ENCODE results near the gene SYT13. TPM values are rescaled to one million over a fixed set of nuclear protein-coding genes. Genes with fewer than 3 reads are reported as not detected.

The SYT13 gene
- total and polyA plus RNA-seq, 2 donors (not counting 3 experiments of a cell fraction or from before 2014, with no cell fraction given): not detected

DNA sequence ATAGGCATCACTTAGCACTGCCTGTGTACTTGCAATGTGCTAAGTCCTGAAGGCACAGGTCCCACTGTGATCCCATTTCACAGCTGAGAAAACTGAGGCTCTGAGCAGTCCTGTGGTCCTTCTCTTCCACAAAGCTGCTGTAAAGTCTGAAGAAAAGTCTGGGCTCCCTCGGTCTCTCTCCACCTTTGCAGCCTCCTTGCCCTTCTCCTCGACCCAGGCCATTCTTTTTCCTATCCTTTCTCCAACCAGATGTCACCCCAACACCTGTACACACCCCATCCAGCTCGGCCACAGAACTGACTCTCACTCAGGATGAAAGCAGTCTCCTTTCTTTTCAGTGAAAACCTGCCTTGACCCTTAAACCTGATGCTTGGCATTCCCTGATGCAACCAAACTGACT lies 42.6 kb upstream of the SYT13 start:
- no TSS peak for BruUV-seq (replicated peaks)
- no peaks in the 10 kb centered on the region for H3K9me1 ChIP-seq (replicated peaks; ENCODE audit: control insufficient read depth, extremely low read depth, insufficient read depth, low read length)
- no peak overlapping the region for H3K4me3 ChIP-seq (replicated peaks in 1 of 3; ENCODE audit: insufficient read depth in 1 of 3, low read depth in 1 of 3, low read length in 3 of 3)
- peaks cover 1 to 5% of the 10 kb centered on the region in 2 experiments for H3K27me3 ChIP-seq (ENCODE audit: control insufficient read depth in 2 of 2, insufficient read depth in 2 of 2, low read length in 2 of 2)
- H4K20me1 ChIP-seq (replicated peaks; ENCODE audit: control insufficient read depth, extremely low read depth, insufficient read depth, low read length): no peaks in the 10 kb centered on the region
- H3K79me2 ChIP-seq (ENCODE audit: control insufficient read depth, insufficient read depth, low read length): no peaks in the 10 kb centered on the region
- CTCF ChIA-PET: interaction anchor here (0.9 to 5.3 kb wide), 4 partner anchors 10 to 443 kb away, joined by 3 to 55 read pairs (median 4); no protein-coding TSS in a partner anchor
- POLR2A ChIA-PET: no interaction called here
- H2AFZ ChIP-seq (ENCODE audit: low read depth, low read length): no peak overlapping the region
- H3K9ac ChIP-seq (replicated peaks; ENCODE audit: extremely low read depth, insufficient read depth, low read length): no peak overlapping the region
- H3K36me3 ChIP-seq (ENCODE audit: control insufficient read depth in 2 of 2, extremely low read depth in 1 of 2, insufficient read depth in 2 of 2, low read length in 2 of 2): no peaks in the 10 kb centered on the region
- H3K4me1 ChIP-seq (ENCODE audit: control insufficient read depth, extremely low read depth, insufficient read depth, low read length): peaks cover 10% of the 10 kb centered on the region
- intact Hi-C loops (cut with micrococcal nuclease): no loop called here
- dilution Hi-C loops (cut with MboI; ENCODE audit: extremely low pct_ligation_motif_present, low sequenced_read_pairs): no loop called here
- no peak for FAIRE-seq
- no peak overlapping the region for H3K4me2 ChIP-seq (ENCODE audit: insufficient read depth, low read length)
- H3K27ac ChIP-seq (ENCODE audit: insufficient read depth, low read depth, low read length): no peak overlapping the region
- TF ChIP-seq, protein P1, sequence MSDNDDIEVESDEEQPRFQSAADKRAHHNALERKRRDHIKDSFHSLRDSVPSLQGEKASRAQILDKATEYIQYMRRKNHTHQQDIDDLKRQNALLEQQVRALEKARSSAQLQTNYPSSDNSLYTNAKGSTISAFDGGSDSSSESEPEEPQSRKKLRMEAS (IDR thresholded peaks at IDR 0.05; ENCODE audit: insufficient read depth, insufficient read length): no peak
- TF ChIP-seq, protein P2, sequence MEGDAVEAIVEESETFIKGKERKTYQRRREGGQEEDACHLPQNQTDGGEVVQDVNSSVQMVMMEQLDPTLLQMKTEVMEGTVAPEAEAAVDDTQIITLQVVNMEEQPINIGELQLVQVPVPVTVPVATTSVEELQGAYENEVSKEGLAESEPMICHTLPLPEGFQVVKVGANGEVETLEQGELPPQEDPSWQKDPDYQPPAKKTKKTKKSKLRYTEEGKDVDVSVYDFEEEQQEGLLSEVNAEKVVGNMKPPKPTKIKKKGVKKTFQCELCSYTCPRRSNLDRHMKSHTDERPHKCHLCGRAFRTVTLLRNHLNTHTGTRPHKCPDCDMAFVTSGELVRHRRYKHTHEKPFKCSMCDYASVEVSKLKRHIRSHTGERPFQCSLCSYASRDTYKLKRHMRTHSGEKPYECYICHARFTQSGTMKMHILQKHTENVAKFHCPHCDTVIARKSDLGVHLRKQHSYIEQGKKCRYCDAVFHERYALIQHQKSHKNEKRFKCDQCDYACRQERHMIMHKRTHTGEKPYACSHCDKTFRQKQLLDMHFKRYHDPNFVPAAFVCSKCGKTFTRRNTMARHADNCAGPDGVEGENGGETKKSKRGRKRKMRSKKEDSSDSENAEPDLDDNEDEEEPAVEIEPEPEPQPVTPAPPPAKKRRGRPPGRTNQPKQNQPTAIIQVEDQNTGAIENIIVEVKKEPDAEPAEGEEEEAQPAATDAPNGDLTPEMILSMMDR (IDR thresholded peaks at IDR 0.05; ENCODE audit: extremely low read depth in 1 of 2, insufficient read depth in 1 of 2, low read depth in 1 of 2, low read length in 2 of 2): no peak
- no peak for TF ChIP-seq POLR2A (IDR thresholded peaks at IDR 0.05; ENCODE audit: low read depth, low read length)
- TF ChIP-seq POLR2AphosphoS5 (IDR thresholded peaks at IDR 0.05; ENCODE audit: insufficient read depth, low read depth, low read length): no peak
- no peak for TF ChIP-seq FOS (IDR thresholded peaks at IDR 0.05; ENCODE audit: borderline replicate concordance, insufficient read depth, low read length)
- TF ChIP-seq EZH2 (IDR thresholded peaks at IDR 0.05; ENCODE audit: borderline replicate concordance, low read depth, low read length, severe bottlenecking): no peak
- no peak for TF ChIP-seq GATA2 (IDR thresholded peaks at IDR 0.05; ENCODE audit: insufficient read depth, insufficient read length, low read depth, low read length)
- no peak for TF ChIP-seq JUN (IDR thresholded peaks at IDR 0.05; ENCODE audit: borderline replicate concordance, insufficient read depth, insufficient read length, low read depth)
- no peak for TF ChIP-seq MYC (IDR thresholded peaks at IDR 0.05; ENCODE audit: low read depth, low read length)
- DNase-seq (ENCODE audit: low read depth, low spot score): no peak
- H3K9me3 ChIP-seq (replicated peaks; ENCODE audit: control insufficient read depth, insufficient read depth, low read length): no peaks in the 10 kb centered on the region
